ENCODE measurements around the gene MAPKAP1. TPM values are rescaled to one million over a fixed set of nuclear protein-coding genes. Genes with fewer than 3 reads are reported as not detected.

The MAPKAP1 gene
- total RNA-seq, 1 donor from 2014 or later: 67.3 TPM

DNA sequence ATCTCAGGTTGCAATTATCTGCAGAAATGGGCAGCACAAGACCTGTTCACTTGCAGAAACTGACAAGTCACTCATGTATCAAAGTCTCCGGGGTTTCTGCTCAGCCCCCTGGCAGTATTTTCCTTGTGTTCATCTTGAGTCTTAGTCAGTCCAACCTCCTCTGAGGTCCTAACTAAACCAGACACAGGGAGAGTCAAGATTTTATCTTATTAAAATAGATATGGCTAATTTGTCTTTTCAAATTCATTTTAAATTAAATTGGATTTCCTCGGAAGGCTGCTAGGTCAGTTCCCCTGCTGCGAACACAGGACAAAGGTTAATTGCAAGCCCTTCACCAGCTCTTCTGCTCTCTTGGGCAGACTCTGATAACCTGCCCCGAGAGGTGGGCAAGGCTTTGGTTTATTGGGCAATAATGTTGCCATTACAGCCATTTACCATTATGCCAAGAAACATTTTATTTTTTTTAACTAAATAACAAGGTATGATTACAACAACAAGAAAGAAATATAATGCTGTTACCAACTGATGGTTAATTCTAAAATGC lies 103.5 kb downstream of the MAPKAP1 start:
- Mint-ChIP-seq H3K36me3 (peaks cover 4% of the 10 kb centered on the region), H3K4me3 (no peak overlapping the region), H3K9me3 (no peaks in the 10 kb centered on the region), H3K27ac (no peak overlapping the region), H3K27me3 (no peaks in the 10 kb centered on the region), H3K4me1 (ENCODE audit: unreplicated experiment) (peaks cover 13% of the 10 kb centered on the region)
- no peak for DNase-seq (ENCODE audit: extremely low spot score, unreplicated experiment)
- TF ChIP-seq CTCF (conservative IDR thresholded peaks at IDR 0.05): no peak

DNA sequence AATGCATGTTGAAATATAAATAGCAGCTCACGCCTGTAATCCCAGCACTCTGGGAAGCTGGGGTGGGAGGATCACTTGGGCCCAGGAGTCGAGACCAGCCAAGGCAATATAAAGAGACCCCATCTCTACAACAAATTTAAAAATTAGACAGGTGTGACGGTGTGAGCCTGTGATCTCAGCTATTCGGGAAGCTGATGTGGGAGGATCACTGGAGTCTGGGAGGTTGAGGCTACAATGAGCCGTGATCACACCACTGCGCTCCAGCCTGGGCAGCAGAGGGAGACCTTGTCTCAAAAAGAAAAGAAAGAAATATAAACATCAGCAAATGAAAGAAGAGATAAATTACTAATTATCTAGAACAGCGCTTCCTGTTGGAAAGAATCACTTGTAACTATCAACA lies 105.0 kb downstream of the MAPKAP1 start:
- Mint-ChIP-seq H3K27ac (no peak overlapping the region), H3K9me3 (no peaks in the 10 kb centered on the region), H3K4me1 (ENCODE audit: unreplicated experiment) (peaks cover 11% of the 10 kb centered on the region), H3K36me3 (peaks cover 7% of the 10 kb centered on the region), H3K27me3 (no peaks in the 10 kb centered on the region), H3K4me3 (no peak overlapping the region)
- DNase-seq (ENCODE audit: extremely low spot score, unreplicated experiment): no peak
- TF ChIP-seq CTCF (conservative IDR thresholded peaks at IDR 0.05): no peak

DNA sequence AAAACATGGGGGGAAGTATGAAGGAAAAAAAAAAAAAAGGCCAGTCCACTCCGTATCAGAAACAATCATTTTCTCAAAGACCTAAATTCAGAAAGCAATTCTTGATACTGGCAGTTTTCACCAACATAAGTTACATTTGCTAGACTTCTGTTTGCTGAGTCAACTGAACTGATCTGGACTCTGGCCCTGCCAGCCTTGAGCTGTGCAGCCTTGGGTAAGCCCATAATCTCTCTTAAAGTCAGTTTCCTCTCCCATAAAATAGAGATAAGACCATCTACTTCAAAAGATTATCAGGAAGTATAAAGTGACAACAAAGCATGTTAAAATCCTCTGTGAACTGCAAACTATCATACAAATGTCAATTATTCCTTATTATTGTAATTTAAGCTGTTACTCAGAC lies 106.8 kb downstream of the MAPKAP1 start:
- TF ChIP-seq CTCF (conservative IDR thresholded peaks at IDR 0.05): no peak
- Mint-ChIP-seq H3K4me1 (ENCODE audit: unreplicated experiment) (peaks cover 10% of the 10 kb centered on the region), H3K27ac (no peak overlapping the region)

GRCh38 chr9:125594223-125594610 lies 112.8 kb downstream of the MAPKAP1 start:
- H3K27ac Mint-ChIP-seq: peak overlapping the region; percentile 4
- no peak overlapping the region for H3K4me3 Mint-ChIP-seq
- no peaks in the 10 kb centered on the region for H3K27me3 Mint-ChIP-seq
- H3K36me3 Mint-ChIP-seq: peaks cover 25% of the 10 kb centered on the region
- H3K9me3 Mint-ChIP-seq: peaks cover 6% of the 10 kb centered on the region
- DNase-seq (ENCODE audit: extremely low spot score, unreplicated experiment): no peak
- peaks cover 28% of the 10 kb centered on the region for H3K4me1 Mint-ChIP-seq (ENCODE audit: unreplicated experiment)
- no peak for TF ChIP-seq CTCF (conservative IDR thresholded peaks at IDR 0.05)

More for the DNA sequence above, 106.8 kb downstream of the MAPKAP1 start:
- DNase-seq (ENCODE audit: extremely low spot score, unreplicated experiment): no peak
- Mint-ChIP-seq H3K27me3 (no peaks in the 10 kb centered on the region), H3K9me3 (no peaks in the 10 kb centered on the region), H3K4me3 (no peak overlapping the region), H3K36me3 (peaks cover 16% of the 10 kb centered on the region)

DNA sequence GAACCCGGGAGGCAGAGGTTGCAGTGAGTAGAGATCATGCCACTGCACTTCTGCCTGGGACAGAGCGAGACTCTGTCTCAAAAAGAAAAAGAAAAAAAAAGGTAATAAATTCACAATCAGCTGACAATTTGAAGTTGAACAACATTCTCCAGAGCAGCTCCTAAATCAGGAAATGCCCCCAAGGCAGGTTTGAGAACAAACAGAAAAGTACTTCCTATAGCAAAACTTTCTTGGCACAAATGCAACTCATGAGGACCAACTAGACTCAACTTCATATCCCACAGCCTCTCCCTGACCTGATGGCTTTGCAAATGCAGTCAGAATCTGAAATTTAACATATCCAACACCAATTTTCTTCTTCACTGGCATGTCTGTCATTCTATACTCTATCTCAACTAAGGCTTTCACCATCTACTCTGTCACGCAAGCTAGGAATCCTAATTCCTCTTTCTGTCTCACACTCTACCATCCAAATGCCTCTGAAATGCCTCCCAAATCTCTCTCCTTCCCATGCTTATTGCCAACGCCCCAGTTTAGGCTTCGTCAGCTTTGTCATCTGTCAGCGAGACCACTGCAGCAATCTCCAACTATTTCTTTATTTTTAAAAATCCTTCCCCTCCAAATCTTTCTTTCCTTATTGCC lies 113.3 kb downstream of the MAPKAP1 start:
- no peak for TF ChIP-seq CTCF (conservative IDR thresholded peaks at IDR 0.05)
- no peaks in the 10 kb centered on the region for H3K27me3 Mint-ChIP-seq
- peaks cover 23% of the 10 kb centered on the region for H3K36me3 Mint-ChIP-seq
- H3K9me3 Mint-ChIP-seq: peaks cover 6% of the 10 kb centered on the region
- no peak for DNase-seq (ENCODE audit: extremely low spot score, unreplicated experiment)
- peak overlapping the region; percentile 4 for H3K27ac Mint-ChIP-seq
- peaks cover 28% of the 10 kb centered on the region for H3K4me1 Mint-ChIP-seq (ENCODE audit: unreplicated experiment)
- no peak overlapping the region for H3K4me3 Mint-ChIP-seq

All from type B pancreatic cell (in vitro differentiated cells).